SK-N-MC (cell line): ENCODE data around the gene TRPT1.

Source experiments
- EZH2 ChIP-seq: fragments of 200-600 bp; sonication (generic); IDR thresholded peaks from one replicate; pipeline ENCODE4 v1.6.1; 2017; ENCODE audit warnings: antibody characterized with exemption
- POLR2AphosphoS5 ChIP-seq: IDR thresholded peaks from 2 replicates; pipeline ENCODE4 v1.6.1; 2012; ENCODE audit warnings: mild to moderate bottlenecking, low read depth, low read length, borderline replicate concordance

- no peak for TF ChIP-seq EZH2
- no peak for TF ChIP-seq POLR2AphosphoS5
Measured at GRCh38 chr11:64237484-64237951, 11.5 kb upstream of the TRPT1 start.
